ENCODE measurements around the gene KLC1. TPM values are rescaled to one million over a fixed set of nuclear protein-coding genes. Genes with fewer than 3 reads are reported as not detected.

The KLC1 gene
- total and polyA plus RNA-seq, 2 of the 8 experiments (the other 6 are each of a cell fraction or from before 2014, with no cell fraction given), result 84.6 to 134 TPM

GRCh38 chr14:103657471-103657870 lies 28.5 kb downstream of the KLC1 start:
- TF ChIP-seq MAX (IDR thresholded peaks at IDR 0.05), result no peak
- no peak for TF ChIP-seq RAD21 (IDR thresholded peaks at IDR 0.05 in 1 of 2, conservative IDR thresholded peaks at IDR 0.05 in 1 of 2; ENCODE audit: low read depth in 2 of 2, low read length in 2 of 2)
- TF ChIP-seq TAF7 (optimal IDR thresholded peaks at IDR 0.05; ENCODE audit: borderline replicate concordance, low read depth, low read length), result no peak
- Histone ChIP-seq H2BK5ac (ENCODE audit: low read depth, low read length) (no peak overlapping the region), H3K56ac (replicated peaks; ENCODE audit: insufficient read length, low read depth, low read length) (no peak overlapping the region), H3K23ac (ENCODE audit: insufficient read length) (no peak overlapping the region), H3K18ac (ENCODE audit: extremely low read depth, low read length) (no peak overlapping the region), H3K27ac (ENCODE audit: low read depth, low read length) (no peak overlapping the region), H3K4ac (replicated peaks; ENCODE audit: insufficient read length, low read depth, low read length) (no peak overlapping the region), H4K20me1 (replicated peaks in 1 of 2; ENCODE audit: control insufficient read depth in 1 of 2, insufficient read depth in 2 of 2, low read length in 2 of 2) (peaks cover 2 to 7% of the 10 kb centered on the region in 2 experiments), H3K4me3 (ENCODE audit: extremely low read depth in 1 of 4, insufficient read depth in 2 of 4, low read depth in 3 of 4, low read length in 4 of 4) (no peak overlapping the region), H3K9me3 (ENCODE audit: insufficient read depth in 2 of 2, low read depth in 1 of 2, low read length in 1 of 2) (no peaks in the 10 kb centered on the region), H2BK12ac (ENCODE audit: low read depth, low read length) (no peak overlapping the region), H2AFZ (ENCODE audit: low read length) (no peak overlapping the region), H3K23me2 (ENCODE audit: low read depth, low read length) (no peaks in the 10 kb centered on the region), H3K4me2 (ENCODE audit: insufficient read depth in 1 of 2, low read depth in 2 of 2, low read length in 2 of 2) (no peak overlapping the region), H4K91ac (replicated peaks; ENCODE audit: insufficient read length, low read length) (no peak overlapping the region), H4K8ac (ENCODE audit: extremely low read depth, insufficient read depth, low read length) (no peak overlapping the region), H3K4me1 (replicated peaks in 1 of 4; ENCODE audit: control insufficient read depth in 3 of 4, insufficient read depth in 4 of 4, low read length in 3 of 4) (no peaks in the 10 kb centered on the region), H3K14ac (ENCODE audit: insufficient read length) (no peak overlapping the region), H3K79me1 (ENCODE audit: low read depth, low read length) (peaks cover 11% of the 10 kb centered on the region; the same call in 1 of the 2 replicates), H4K5ac (ENCODE audit: insufficient read length, low read depth, low read length) (no peak overlapping the region), H2AK5ac (ENCODE audit: low read depth, low read length) (no peak overlapping the region), H3K9ac (replicated peaks in 1 of 4; ENCODE audit: extremely low read depth in 1 of 4, low read depth in 3 of 4, low read length in 3 of 4) (no peak overlapping the region), H2BK120ac (replicated peaks; ENCODE audit: low read depth, low read length) (no peak overlapping the region), H2BK20ac (ENCODE audit: low read length) (no peak overlapping the region), H3K79me2 (ENCODE audit: control insufficient read depth in 1 of 2, insufficient read depth in 2 of 2, low read length in 2 of 2) (peaks cover 3 to 6% of the 10 kb centered on the region in 2 experiments; a peak in 3 of 4 replicates), H3K27me3 (replicated peaks in 1 of 4; ENCODE audit: control insufficient read depth in 3 of 4, extremely low read depth in 1 of 4, insufficient read depth in 3 of 4, low read length in 3 of 4) (no peaks in the 10 kb centered on the region), H2BK15ac (ENCODE audit: low read length) (no peak overlapping the region), H3K36me3 (ENCODE audit: control insufficient read depth in 2 of 4, insufficient read depth in 4 of 4, low read length in 3 of 4) (peaks cover 20 to 69% (median 49%) of the 10 kb centered on the region in 4 experiments)
- ChIA-PET CTCF (ENCODE audit: partially characterized antibody) (interaction anchor here (1.2 kb wide), 1 partner anchor 44 kb away, joined by 3 read pairs; no protein-coding TSS in a partner anchor), POLR2A (ENCODE audit: partially characterized antibody) (interaction anchor here (1.5 kb wide), 1 partner anchor 22 kb away, joined by 4 read pairs; no protein-coding TSS in a partner anchor)
- no peak for FAIRE-seq
- 94% methylated on average over 13 of the region's 13 CpGs; no CpG with 5 or more reads in 1 of the 2 experiments for WGBS, 2 experiments (ENCODE audit: extremely low coverage in 1 of 2, insufficient coverage in 1 of 2, insufficient read length in 1 of 2, insufficient replicate concordance in 2 of 2, low coverage in 1 of 2, low lambda C conversion rate in 2 of 2, missing lambda C conversion rate in 1 of 2)
- DNase-seq (ENCODE audit: low read depth in 1 of 2, low spot score in 2 of 2), result no peak
